Skin epidermis (tissue), 12 donors: ENCODE results near the gene SMPD2.
"Not testable (repeated sequence)": the region's sequence is repeated elsewhere in the genome, so short reads cannot be mapped to it uniquely, and the experiment has no call there.

ENCODE experiments used
- H3K27ac ChIP-seq, 21 experiments: fragments of 200-600 bp; sonication (generic) in 11 of 21; one replicate each; pipeline ENCODE4 v1.5.0; 2020; ENCODE audit warnings: mild to moderate bottlenecking in 3 of 21, inconsistent platforms in 2 of 21, moderate library complexity in 2 of 21
- H3K4me3 ChIP-seq, 7 experiments: fragments of 200-600 bp; sonication (generic) in 2 of 7; one replicate each; pipeline ENCODE4 v1.5.0; 2020; ENCODE audit warnings: inconsistent platforms in 2 of 7, mild to moderate bottlenecking in 2 of 7, moderate library complexity in 1 of 7

SMPD2 gene

GRCh38 chr6:109456710-109457561 is 16.4 kb downstream of the SMPD2 start:
- Histone ChIP-seq H3K4me3 (peak overlapping the region in 6 of 7 experiments; percentile 49 to 73 (median 68)), H3K27ac (peak overlapping the region in 20 of 21 experiments; percentile 81 to 98 (median 90))

- H3K27ac ChIP-seq: peak overlapping the region in 17 of 21 experiments; percentile 16 to 98 (median 89)
- H3K4me3 ChIP-seq: no peak overlapping the region
Measured at GRCh38 chr6:109457562-109457996, 17.1 kb downstream of the SMPD2 start.

- Histone ChIP-seq H3K27ac (peak overlapping the region in 12 of 21 experiments; percentile 6 to 98 (median 42)), H3K4me3 (no peak overlapping the region)
Measured at GRCh38 chr6:109458774-109459531, 18.4 kb downstream of the SMPD2 start.

GRCh38 chr6:109460161-109460829 is 19.8 kb downstream of the SMPD2 start:
- Histone ChIP-seq H3K27ac (peak overlapping the region in 4 of 21 experiments; percentile 6 to 98 (median 32)), H3K4me3 (no peak overlapping the region)

GRCh38 chr6:109461205-109461604 is 20.7 kb downstream of the SMPD2 start:
- H3K27ac ChIP-seq: peak overlapping the region in 3 of 21 experiments; percentile 38 to 98 (median 40)
- not testable (repeated sequence) for H3K4me3 ChIP-seq

GRCh38 chr6:109461733-109462526 is 21.4 kb downstream of the SMPD2 start:
- H3K27ac ChIP-seq: peak overlapping the region in 5 of 21 experiments; percentile 38 to 60 (median 45)
- no peak overlapping the region for H3K4me3 ChIP-seq

- no peak overlapping the region for H3K4me3 ChIP-seq
- no peak overlapping the region for H3K27ac ChIP-seq
Measured at GRCh38 chr6:109465772-109466171, 25.2 kb downstream of the SMPD2 start.

- Histone ChIP-seq H3K4me3 (no peak overlapping the region), H3K27ac (no peak overlapping the region)
Measured at GRCh38 chr6:109466212-109466923, 25.8 kb downstream of the SMPD2 start.

- Histone ChIP-seq H3K27ac (no peak overlapping the region), H3K4me3 (no peak overlapping the region)
Measured at GRCh38 chr6:109467696-109468095, 27.2 kb downstream of the SMPD2 start.

- Histone ChIP-seq H3K27ac (no peak overlapping the region), H3K4me3 (no peak overlapping the region)
Measured at GRCh38 chr6:109469591-109470189, 29.2 kb downstream of the SMPD2 start.

- Histone ChIP-seq H3K4me3 (no peak overlapping the region), H3K27ac (no peak overlapping the region)
Measured at GRCh38 chr6:109471105-109471810, 30.7 kb downstream of the SMPD2 start.

- no peak overlapping the region for H3K27ac ChIP-seq
- no peak overlapping the region for H3K4me3 ChIP-seq
Measured at GRCh38 chr6:109472132-109472995, 31.8 kb downstream of the SMPD2 start.

- no peak overlapping the region for H3K4me3 ChIP-seq
Measured at GRCh38 chr6:109473120-109473519, 32.6 kb downstream of the SMPD2 start.

GRCh38 chr6:109474995-109475394 is 34.5 kb downstream of the SMPD2 start:
- H3K4me3 ChIP-seq: no peak overlapping the region
- H3K27ac ChIP-seq: no peak overlapping the region

More at GRCh38 chr6:109473120-109473519, 32.6 kb downstream of the SMPD2 start:
- no peak overlapping the region for H3K27ac ChIP-seq

- no peak overlapping the region for H3K27ac ChIP-seq
- no peak overlapping the region for H3K4me3 ChIP-seq
Measured at GRCh38 chr6:109475625-109476024, 35.1 kb downstream of the SMPD2 start.

- Histone ChIP-seq H3K4me3 (no peak overlapping the region), H3K27ac (peak overlapping the region in 11 of 21 experiments; percentile 10 to 70 (median 56))
Measured at GRCh38 chr6:109477184-109477583, 36.7 kb downstream of the SMPD2 start.

GRCh38 chr6:109477725-109478124 is 37.2 kb downstream of the SMPD2 start:
- Histone ChIP-seq H3K4me3 (peak overlapping the region in 1 of 7 experiments; percentile 0), H3K27ac (peak overlapping the region in 16 of 21 experiments; percentile 3 to 80 (median 56))
